Suprapubic skin (tissue), 4 donors: ENCODE results near the gene ARHGAP22. TPM values are rescaled to one million over a fixed set of nuclear protein-coding genes. Genes with fewer than 3 reads are reported as not detected.

Source experiments
- DNase-seq, 2 donors: peaks; one replicate each; pipeline ENCODE4 v3.0.0-alpha.2; 2019; ENCODE audit warnings: low spot score in 2 of 2
- H3K27ac ChIP-seq: fragments of 200-600 bp; sonication (generic); one replicate; pipeline ENCODE4 v1.5.1; 2019
- H3K27me3 ChIP-seq: fragments of 200-600 bp; sonication (generic); one replicate; pipeline ENCODE4 v1.5.1; 2019
- H3K36me3 ChIP-seq: fragments of 200-600 bp; sonication (generic); one replicate; pipeline ENCODE4 v1.5.1; 2019
- H3K4me1 ChIP-seq: fragments of 200-600 bp; sonication (generic); one replicate; pipeline ENCODE4 v1.5.1; 2019
- H3K4me3 ChIP-seq: fragments of 200-600 bp; sonication (generic); one replicate; pipeline ENCODE4 v1.5.1; 2019; ENCODE audit warnings: mild to moderate bottlenecking
- H3K9me3 ChIP-seq: fragments of 200-600 bp; sonication (generic); one replicate; pipeline ENCODE4 v1.5.1; 2019
- CTCF ChIP-seq, 2 donors: fragments of 200-600 bp in 1 of 2; fragments of 450-650 bp in 1 of 2; sonication (generic) in 1 of 2; IDR thresholded peaks; one replicate each; pipeline ENCODE4 v1.5.1; 2016 to 2019; ENCODE audit warnings: antibody characterized with exemption in 2 of 2, mild to moderate bottlenecking in 1 of 2, moderate library complexity in 1 of 2
- EP300 ChIP-seq: sonication (generic); formaldehyde crosslinking; IDR thresholded peaks from one replicate; pipeline ENCODE4 v1.6.1; 2017; ENCODE audit warnings: antibody characterized with exemption
- POLR2A ChIP-seq, 2 donors: fragments of 450-650 bp; IDR thresholded peaks; one replicate each; pipeline ENCODE4 v1.6.1; 2017; ENCODE audit warnings: antibody characterized with exemption in 2 of 2, mild to moderate bottlenecking in 2 of 2, moderate library complexity in 2 of 2
- POLR2AphosphoS5 ChIP-seq, 3 donors: sonication (generic); formaldehyde crosslinking; IDR thresholded peaks; one replicate each; pipeline ENCODE4 v1.6.1; 2017; ENCODE audit warnings: antibody characterized with exemption in 3 of 3
- WGBS: methylation state at CpG from one replicate; pipeline ENCODE4 v1.1.5; 2018; 5-methylcytosine and 5-hydroxymethylcytosine counted together
- total RNA-seq, 4 donors: library from RNA; depleted of rRNA; stranded (reverse); fragments of >200 nt; gene quantifications; one replicate each; pipeline ENCODE4 v1.1.0, GENCODE V29; 2016

Gene ARHGAP22
- total RNA-seq, 4 donors from 2014 or later, result 0.98 to 7.2 (median 2.2) TPM

DNA sequence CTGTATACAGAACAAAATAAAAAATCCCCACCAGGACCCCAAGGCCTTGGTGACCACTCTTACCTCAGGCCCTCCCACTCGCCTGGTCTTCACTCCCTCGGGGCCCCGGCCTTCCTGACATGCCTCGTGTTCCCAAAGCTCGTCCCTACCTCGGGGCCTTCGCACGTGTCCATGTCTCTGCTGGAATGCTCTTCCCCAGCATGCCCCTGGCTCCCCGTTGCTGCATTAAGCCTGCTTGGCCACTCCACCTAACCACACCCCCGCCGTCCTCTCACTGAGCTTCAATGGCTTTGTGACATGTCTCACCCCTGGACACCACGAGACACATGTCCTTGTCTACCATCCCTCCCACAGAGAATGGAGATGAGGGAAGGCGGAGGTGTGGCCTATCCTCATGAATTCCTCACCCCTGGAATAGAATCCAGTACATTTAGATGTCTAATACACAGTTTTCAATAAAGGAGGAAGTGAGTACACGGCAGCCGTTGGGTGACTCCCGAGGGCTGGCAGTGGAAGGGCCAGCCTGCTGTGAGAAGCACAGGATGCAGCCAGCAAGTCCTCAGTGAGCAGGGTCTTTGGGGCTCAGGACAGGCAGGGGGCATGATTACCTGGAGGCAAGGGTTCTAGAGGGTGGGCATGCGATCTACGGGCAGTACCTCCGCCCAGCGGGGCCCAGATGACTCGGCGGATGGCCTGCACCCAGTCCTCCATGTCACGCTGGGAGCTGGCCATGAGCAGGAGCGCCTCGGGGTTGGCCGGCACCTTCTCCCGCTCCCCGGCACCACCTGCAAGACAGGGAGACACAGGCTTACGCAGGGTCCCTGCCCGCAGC is 125.7 kb downstream of the ARHGAP22 start:
- no peak for DNase-seq

GRCh38 chr10:48478469-48478868 is 126.4 kb downstream of the ARHGAP22 start:
- no peak for TF ChIP-seq POLR2AphosphoS5 (IDR thresholded peaks at IDR 0.05)
- TF ChIP-seq CTCF (IDR thresholded peaks at IDR 0.05), result no peak
- TF ChIP-seq EP300, result no peak
- TF ChIP-seq POLR2A (IDR thresholded peaks at IDR 0.05), result no peak
- WGBS, result 89% methylated on average over 5 of the region's 5 CpGs
- no peak for DNase-seq

More for the DNA sequence above, 125.7 kb downstream of the ARHGAP22 start:
- H3K36me3 ChIP-seq, result no peaks in the 10 kb centered on the region
- no peaks in the 10 kb centered on the region for H3K9me3 ChIP-seq
- H3K4me3 ChIP-seq, result no peak overlapping the region
- no peak for TF ChIP-seq CTCF (IDR thresholded peaks at IDR 0.05)
- no peak for TF ChIP-seq POLR2AphosphoS5 (IDR thresholded peaks at IDR 0.05)
- no peak for TF ChIP-seq EP300
- no peak for TF ChIP-seq POLR2A (IDR thresholded peaks at IDR 0.05)
- WGBS, result 79% methylated on average over 22 of the region's 30 CpGs
- no peak overlapping the region for H3K27ac ChIP-seq
- H3K27me3 ChIP-seq, result peaks cover 10% of the 10 kb centered on the region
- no peaks in the 10 kb centered on the region for H3K4me1 ChIP-seq

DNA sequence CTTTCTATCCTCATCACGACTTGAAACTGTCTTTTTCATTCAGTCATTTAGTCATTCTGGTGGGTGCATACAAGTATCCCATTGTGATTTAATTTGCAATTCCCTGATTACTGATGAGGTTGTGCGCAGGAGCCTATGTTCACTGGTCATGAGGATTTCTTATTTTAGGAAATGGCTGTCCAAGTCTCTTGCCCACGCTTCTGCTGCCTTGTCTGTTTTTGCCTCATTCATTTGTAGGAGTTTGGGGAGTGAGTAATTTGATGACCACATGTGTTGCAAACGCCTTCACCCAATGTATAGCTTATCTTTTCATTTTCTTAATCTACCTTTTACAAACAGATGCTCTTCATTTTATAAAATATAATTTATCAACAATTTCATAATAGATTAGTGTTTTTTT is 127.3 kb downstream of the ARHGAP22 start:
- H3K4me1 ChIP-seq, result no peaks in the 10 kb centered on the region
- WGBS, result 90% methylated on average over 4 of the region's 4 CpGs
- no peak for DNase-seq

More at GRCh38 chr10:48478469-48478868, 126.4 kb downstream of the ARHGAP22 start:
- H3K4me1 ChIP-seq, result no peaks in the 10 kb centered on the region
- no peak overlapping the region for H3K4me3 ChIP-seq
- no peaks in the 10 kb centered on the region for H3K9me3 ChIP-seq
- no peaks in the 10 kb centered on the region for H3K36me3 ChIP-seq
- no peak overlapping the region for H3K27ac ChIP-seq
- H3K27me3 ChIP-seq, result peaks cover 10% of the 10 kb centered on the region

GRCh38 chr10:48477141-48477540 is 127.7 kb downstream of the ARHGAP22 start:
- Histone ChIP-seq H3K4me3 (no peak overlapping the region), H3K9me3 (no peaks in the 10 kb centered on the region)
- no peak for TF ChIP-seq POLR2AphosphoS5 (IDR thresholded peaks at IDR 0.05)
- TF ChIP-seq POLR2A (IDR thresholded peaks at IDR 0.05), result no peak
- no peak for TF ChIP-seq CTCF (IDR thresholded peaks at IDR 0.05)
- TF ChIP-seq EP300, result no peak

More for the DNA sequence above, 127.3 kb downstream of the ARHGAP22 start:
- Histone ChIP-seq H3K27ac (no peak overlapping the region), H3K9me3 (no peaks in the 10 kb centered on the region), H3K4me3 (no peak overlapping the region), H3K27me3 (peaks cover 10% of the 10 kb centered on the region), H3K36me3 (no peaks in the 10 kb centered on the region)
- TF ChIP-seq CTCF (IDR thresholded peaks at IDR 0.05), result no peak
- TF ChIP-seq POLR2A (IDR thresholded peaks at IDR 0.05), result no peak
- TF ChIP-seq EP300, result no peak
- TF ChIP-seq POLR2AphosphoS5 (IDR thresholded peaks at IDR 0.05), result no peak

DNA sequence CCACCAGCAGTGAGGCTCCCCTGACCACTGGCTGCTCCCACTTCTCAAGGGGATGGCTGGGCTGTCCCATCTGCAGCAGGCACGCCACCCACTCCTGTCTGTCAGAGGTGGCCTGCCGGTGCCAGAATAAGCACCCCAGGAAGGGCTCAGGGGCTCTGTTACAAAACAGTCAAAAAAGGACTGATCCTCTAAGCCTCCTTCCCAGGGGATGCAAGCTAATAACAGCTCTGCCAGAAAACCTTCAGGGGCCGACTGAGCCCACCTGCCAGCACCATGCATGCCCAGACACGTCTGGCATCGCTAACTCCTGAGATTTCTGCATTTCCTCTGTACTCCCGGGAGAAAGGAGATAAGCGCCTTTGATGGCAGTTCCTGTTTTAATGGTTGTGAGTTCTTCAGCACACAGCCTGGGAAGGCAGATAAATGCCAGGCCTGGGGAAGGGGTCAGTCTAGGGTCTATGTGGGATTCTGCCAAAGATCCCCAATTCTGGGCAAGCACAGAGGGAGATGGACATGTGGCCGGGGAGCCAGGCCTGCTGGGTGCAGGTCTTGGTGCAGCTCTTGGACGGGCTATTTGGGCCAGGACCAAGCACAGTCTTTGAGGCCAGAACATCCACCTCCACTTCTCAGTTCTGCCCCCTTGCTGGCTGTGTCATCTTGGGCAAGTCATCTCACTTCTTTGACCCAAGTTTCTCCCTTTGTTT is 128.4 kb downstream of the ARHGAP22 start:
- Histone ChIP-seq H3K27me3 (peaks cover 10% of the 10 kb centered on the region), H3K27ac (no peak overlapping the region), H3K4me3 (no peak overlapping the region), H3K9me3 (no peaks in the 10 kb centered on the region), H3K4me1 (peaks cover 2% of the 10 kb centered on the region), H3K36me3 (no peaks in the 10 kb centered on the region)
- DNase-seq, result no peak
- 49% methylated on average over 7 of the region's 9 CpGs for WGBS
- no peak for TF ChIP-seq CTCF (IDR thresholded peaks at IDR 0.05)
- TF ChIP-seq EP300, result no peak
- TF ChIP-seq POLR2A (IDR thresholded peaks at IDR 0.05), result no peak
- no peak for TF ChIP-seq POLR2AphosphoS5 (IDR thresholded peaks at IDR 0.05)

More at GRCh38 chr10:48477141-48477540, 127.7 kb downstream of the ARHGAP22 start:
- Histone ChIP-seq H3K27ac (no peak overlapping the region), H3K4me1 (no peaks in the 10 kb centered on the region), H3K27me3 (peaks cover 10% of the 10 kb centered on the region), H3K36me3 (no peaks in the 10 kb centered on the region)
- no peak for DNase-seq
